CD4-positive, alpha-beta T cell treated with Interleukin-4 for 1 hour (primary cell): Measurements from ENCODE around the gene MZT2A.
A peak's percentile ranks its signal among the peaks of the same experiment; 100 is the strongest.
"Not testable (repeated sequence)": the region's sequence is repeated elsewhere in the genome, so short reads cannot be mapped to it uniquely, and the experiment has no call there.

ENCODE experiments used
- DNase-seq, 2 donors: peaks; one replicate each; pipeline ENCODE4 v3.0.0-alpha.2; 2020 to 2022

MZT2A gene

DNA sequence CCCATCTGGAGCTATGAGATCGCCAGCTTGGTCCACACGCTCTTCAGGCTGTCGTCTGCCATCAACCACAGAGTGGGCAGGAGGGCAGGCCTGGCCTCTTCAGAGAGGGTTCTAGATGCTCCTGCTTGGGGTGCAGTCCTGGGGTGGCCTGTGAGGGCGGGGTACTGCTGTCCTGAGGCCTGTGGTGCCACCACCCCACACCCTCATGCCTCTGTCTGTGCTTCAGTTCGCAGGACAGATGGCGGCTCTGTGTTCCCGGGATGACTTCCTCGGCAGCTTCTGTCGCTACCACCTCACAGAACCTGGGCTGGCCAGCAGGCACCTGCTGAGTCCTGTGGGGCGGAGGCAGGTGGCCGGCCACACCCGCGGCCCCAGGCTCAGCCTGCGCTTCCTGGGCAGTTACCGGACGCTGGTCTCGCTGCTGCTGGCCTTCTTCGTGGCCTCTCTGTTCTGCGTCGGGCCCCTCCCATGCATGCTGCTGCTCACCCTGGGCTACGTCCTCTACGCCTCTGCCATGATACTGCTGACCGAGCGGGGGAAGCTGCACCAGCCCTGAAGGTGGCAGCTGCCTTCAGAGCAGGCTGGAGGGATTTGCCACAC is 27.8 kb upstream of the MZT2A start:
- not testable (repeated sequence) for DNase-seq

DNA sequence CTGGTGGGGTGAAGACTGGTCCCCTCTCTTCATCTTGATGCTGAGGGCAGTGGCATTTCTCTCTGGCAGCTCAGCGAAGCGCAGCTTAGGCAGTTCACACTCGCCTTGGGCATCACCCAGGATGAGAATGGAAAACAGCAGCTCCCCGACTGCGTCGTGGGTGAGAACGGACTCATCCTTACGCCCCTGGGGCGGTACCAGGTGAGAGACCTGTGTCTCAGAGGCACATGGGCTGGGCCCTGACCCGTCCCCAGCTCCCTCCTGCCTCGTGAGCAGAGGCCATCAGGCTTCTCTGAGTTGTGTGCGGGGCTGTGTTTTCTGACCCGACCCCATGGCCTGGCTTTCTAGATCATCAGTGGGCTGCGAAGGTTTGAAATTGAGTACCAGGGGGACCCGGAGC is 27.3 kb upstream of the MZT2A start:
- DNase-seq: no peak

DNA sequence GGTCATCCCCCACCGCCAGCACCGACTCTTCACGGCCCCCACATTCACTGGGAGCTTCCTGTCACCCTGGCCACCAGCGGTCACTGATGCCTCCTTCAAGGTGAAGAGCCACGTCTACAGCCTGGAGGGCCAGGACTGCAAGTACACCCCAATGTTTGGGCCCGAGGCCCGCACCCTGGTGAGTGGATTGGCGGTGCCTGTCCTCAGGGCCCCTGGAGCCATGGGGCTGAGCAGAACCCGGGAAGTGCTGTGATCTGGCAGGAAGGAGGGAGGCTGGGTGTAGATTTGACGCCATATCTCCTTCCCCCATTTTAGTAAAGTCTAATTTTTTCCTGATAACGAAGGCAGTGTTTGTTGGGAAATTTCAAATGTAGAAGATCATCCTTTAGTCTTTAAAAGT is 26.3 kb upstream of the MZT2A start:
- not testable (repeated sequence) for DNase-seq

GRCh38 chr2:131517856-131518255 is 25.7 kb upstream of the MZT2A start:
- not testable (repeated sequence) for DNase-seq

- DNase-seq: no peak
These were observed 25.1 kb upstream of the MZT2A start for GRCh38 chr2:131517106-131517831.

DNA sequence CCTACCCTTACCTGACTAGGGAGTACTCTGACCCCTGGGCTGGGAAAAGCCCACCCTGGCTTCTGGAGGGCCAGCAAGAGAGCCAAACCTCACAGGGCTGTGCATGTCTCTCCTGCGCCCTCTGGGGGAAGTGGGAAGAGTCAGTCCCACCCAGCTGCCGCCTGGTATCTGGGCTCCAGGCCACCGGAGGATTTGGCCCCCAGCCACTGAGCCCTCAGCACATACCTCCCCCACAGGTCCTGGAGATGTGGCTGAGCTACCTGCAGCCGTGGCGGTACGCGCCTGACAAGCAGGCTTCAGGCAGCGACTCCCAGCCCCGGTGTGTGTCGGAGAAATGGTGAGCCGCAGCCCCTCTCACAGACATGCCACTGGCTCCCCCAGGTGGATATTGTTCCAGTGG is 24.4 kb upstream of the MZT2A start:
- not testable (repeated sequence) for DNase-seq

GRCh38 chr2:131516011-131516410 is 23.8 kb upstream of the MZT2A start:
- no peak for DNase-seq

GRCh38 chr2:131515235-131515634 is 23.0 kb upstream of the MZT2A start:
- not testable (repeated sequence) for DNase-seq

DNA sequence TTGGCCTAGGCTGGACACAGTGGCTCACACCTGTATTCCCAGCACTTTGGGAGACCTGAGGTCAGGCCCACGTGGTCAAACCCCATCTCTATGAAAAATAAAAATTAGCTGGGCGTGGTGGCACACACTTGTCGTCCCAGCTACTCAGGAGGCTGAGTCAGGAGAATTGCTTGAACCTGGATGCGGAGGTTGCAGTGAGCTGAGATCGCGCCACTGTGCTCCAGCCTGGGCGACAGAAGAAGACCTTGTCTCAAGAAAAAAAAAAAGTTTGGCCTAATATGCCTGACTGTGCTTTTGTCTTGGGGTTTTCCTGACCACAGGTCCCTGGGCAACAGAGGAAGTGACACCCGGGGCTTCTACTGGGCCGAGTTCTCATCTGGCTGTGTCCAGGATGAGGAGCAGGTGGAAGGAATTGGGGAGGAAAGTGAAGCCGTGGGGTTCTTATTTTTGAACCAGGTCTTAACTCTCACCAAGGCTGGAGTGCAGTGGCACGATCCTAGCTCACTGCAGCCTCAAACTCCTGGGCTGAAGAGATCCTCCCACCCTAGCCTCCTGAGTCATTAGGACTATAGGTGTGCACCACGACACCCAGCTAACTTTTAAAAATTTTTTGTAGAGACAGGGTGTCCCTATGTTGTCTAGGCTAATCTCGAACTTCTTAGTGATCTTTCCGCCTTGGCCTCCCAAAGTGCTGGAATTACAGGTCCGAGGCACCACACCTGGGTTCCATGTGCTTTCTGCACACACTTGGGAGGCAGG is 22.4 kb upstream of the MZT2A start:
- not testable (repeated sequence) for DNase-seq

GRCh38 chr2:131511969-131512870 is 20.0 kb upstream of the MZT2A start:
- not testable (repeated sequence) for DNase-seq

DNA sequence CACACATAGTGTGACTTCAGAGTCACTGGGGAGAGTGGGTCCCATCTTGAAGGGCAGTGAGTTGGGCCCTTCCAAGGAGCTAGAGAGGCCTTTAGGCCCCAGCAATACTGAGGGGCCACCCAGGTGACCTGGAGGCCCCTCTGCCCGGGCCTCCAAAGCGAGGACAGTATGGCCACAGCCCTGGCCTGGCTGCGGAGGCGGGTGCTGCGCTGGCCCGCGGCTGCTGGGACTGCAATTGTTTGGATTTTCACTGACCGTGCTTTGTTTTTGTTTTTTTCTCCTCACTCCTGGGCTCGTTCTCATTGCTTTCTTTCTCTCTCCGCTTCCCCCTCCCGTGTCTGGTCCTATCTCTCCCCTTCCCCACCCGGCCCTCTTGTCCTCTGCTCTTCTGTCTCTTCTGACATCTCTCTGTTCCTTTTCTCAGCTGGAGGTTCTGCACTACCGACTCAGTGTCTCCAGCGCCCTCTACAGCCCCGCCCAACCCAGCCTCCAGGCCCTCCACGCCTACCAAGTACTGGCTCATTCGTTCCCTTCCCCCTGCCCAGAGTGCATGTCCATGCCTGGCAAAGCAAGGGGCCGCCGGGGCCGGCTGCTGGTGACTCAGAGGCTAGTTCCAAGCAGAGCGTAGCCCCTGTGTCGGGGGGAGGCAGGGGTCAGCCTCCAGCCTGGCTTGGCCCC is 19.2 kb upstream of the MZT2A start:
- DNase-seq: not testable (repeated sequence)

DNA sequence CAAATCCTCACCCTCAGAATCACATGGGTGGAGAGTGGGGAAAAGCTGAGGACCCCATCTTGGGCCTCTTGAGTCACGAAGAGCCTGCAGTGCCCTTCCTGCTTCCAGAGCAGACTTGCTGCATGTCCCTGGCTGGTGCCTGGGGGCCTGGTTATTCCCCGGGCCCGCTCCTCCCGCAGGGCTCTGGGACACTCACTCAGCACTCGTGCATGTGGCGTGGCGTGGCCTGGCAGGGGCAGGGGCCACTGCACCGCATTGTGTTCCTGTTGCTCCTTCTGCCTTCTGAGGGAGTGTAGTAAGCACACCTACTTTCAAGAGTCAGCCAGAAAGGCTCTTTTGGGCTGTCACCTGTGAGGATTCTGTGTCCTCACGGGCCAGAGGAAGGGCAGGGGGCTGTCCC is 17.4 kb upstream of the MZT2A start:
- no peak for DNase-seq

DNA sequence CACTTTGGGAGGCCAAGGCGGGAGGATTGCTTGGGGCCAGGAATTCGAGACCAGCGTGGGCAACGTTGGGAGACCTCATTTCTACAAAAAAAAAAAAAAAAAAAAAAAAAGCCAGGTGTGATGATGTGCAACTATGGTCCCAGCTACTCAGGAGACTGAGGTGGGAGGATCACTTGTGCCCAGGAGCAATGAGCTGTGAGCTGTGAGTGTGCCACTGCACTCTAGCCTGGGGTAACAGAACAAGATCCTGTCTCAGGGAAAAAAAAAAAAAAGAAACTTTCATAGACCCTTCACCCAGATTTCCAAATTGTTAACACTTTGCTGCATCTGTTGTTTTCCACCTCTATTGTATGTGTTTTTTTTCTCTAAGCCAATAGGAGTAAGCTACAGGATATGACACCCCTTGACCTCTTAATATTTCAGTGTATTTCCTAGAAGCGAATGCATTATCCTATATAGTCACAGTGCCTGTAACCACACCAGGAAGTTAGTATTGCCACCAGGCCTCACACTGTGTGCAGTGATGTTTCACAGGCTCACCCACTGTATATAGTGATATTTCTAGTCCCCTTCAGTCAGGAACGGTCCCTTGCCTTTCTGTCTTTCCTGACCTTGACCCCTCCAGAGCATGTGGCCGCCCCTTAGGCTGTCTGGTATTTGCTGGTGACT is 12.0 kb upstream of the MZT2A start:
- DNase-seq: not testable (repeated sequence)

GRCh38 chr2:131503587-131503986 is 11.4 kb upstream of the MZT2A start:
- not testable (repeated sequence) for DNase-seq

- not testable (repeated sequence) for DNase-seq
These were observed 6.2 kb upstream of the MZT2A start for GRCh38 chr2:131498321-131498973.

GRCh38 chr2:131495506-131495905 is 3.3 kb upstream of the MZT2A start:
- not testable (repeated sequence) for DNase-seq

- DNase-seq: no peak
These were observed 1.2 kb upstream of the MZT2A start for GRCh38 chr2:131493199-131493968.

- DNase-seq: peak; percentile 94 to 96
These were observed 411 bp upstream of the MZT2A start for GRCh38 chr2:131492418-131493198.

DNA sequence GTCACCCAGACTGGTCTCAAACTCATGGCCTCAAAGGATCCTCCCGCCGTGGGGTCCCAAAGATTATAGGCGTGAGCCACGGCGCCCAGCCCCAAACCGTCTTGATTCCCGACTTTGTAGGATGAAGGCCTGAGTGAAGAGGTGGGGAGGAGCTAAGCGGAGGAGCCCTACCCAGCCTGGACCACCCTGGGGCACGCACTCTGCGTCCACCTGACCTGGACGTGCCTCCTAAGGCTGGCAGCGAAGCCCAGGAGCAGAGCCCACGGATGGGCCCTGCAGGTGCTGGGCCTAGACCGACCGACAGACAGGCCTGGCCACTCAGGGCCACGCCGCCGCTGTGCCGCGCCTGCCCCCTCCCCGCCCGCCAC is 744 bp downstream of the MZT2A start:
- DNase-seq: not testable (repeated sequence)
